ENCODE data around the gene ACAD9. TPM values are rescaled to one million over a fixed set of nuclear protein-coding genes. Genes with fewer than 3 reads are reported as not detected.

The ACAD9 gene
- total RNA-seq, 3 donors from 2014 or later, result 33.3 to 59.6 (median 43.9) TPM

GRCh38 chr3:128844502-128844901 is 34.9 kb upstream of the ACAD9 start:
- Histone ChIP-seq H3K27ac (no peak overlapping the region), H3K36me3 (no peaks in the 10 kb centered on the region), H3K4me3 (no peak overlapping the region), H3K27me3 (no peaks in the 10 kb centered on the region), H3K9me3 (no peaks in the 10 kb centered on the region), H3K4me1 (no peaks in the 10 kb centered on the region)
- intact Hi-C loops (cut with DNase I; ENCODE audit: low total_unique reads), result no loop called here
- TF ChIP-seq POLR2AphosphoS5 (IDR thresholded peaks at IDR 0.05) (no peak), POLR2A (IDR thresholded peaks at IDR 0.05) (no peak), CTCF (IDR thresholded peaks at IDR 0.05) (no peak)
- DNase-seq (ENCODE audit: low spot score in 2 of 2), result no peak

GRCh38 chr3:128845119-128845777 is 34.2 kb upstream of the ACAD9 start:
- TF ChIP-seq POLR2AphosphoS5 (IDR thresholded peaks at IDR 0.05), result no peak
- TF ChIP-seq POLR2A (IDR thresholded peaks at IDR 0.05), result no peak
- TF ChIP-seq CTCF (IDR thresholded peaks at IDR 0.05), result no peak
- intact Hi-C loops (cut with DNase I; ENCODE audit: low total_unique reads), result no loop called here
- no peak for DNase-seq (ENCODE audit: low spot score in 2 of 2)
- H3K36me3 ChIP-seq, result no peaks in the 10 kb centered on the region
- H3K4me3 ChIP-seq, result peak overlapping the region; percentile 41 to 67 (median 50)
- H3K4me1 ChIP-seq, result no peaks in the 10 kb centered on the region
- H3K9me3 ChIP-seq, result no peaks in the 10 kb centered on the region
- H3K27me3 ChIP-seq, result no peaks in the 10 kb centered on the region
- H3K27ac ChIP-seq, result peak overlapping the region; percentile 57 to 60

GRCh38 chr3:128845778-128846485 is 33.5 kb upstream of the ACAD9 start:
- intact Hi-C loops (cut with DNase I; ENCODE audit: low total_unique reads), result no loop called here
- Histone ChIP-seq H3K4me1 (no peaks in the 10 kb centered on the region), H3K27me3 (no peaks in the 10 kb centered on the region), H3K9me3 (no peaks in the 10 kb centered on the region), H3K4me3 (peak overlapping the region; percentile 41 to 67 (median 50)), H3K27ac (peak overlapping the region; percentile 57 to 60), H3K36me3 (no peaks in the 10 kb centered on the region)
- no peak for TF ChIP-seq POLR2AphosphoS5 (IDR thresholded peaks at IDR 0.05)
- TF ChIP-seq POLR2A (IDR thresholded peaks at IDR 0.05), result no peak
- TF ChIP-seq CTCF (IDR thresholded peaks at IDR 0.05), result peak; percentile 39 to 72 (median 59)
- peak; percentile 53 to 79 for DNase-seq (ENCODE audit: low spot score in 2 of 2)

GRCh38 chr3:128846486-128846891 is 32.9 kb upstream of the ACAD9 start:
- no peaks in the 10 kb centered on the region for H3K9me3 ChIP-seq
- H3K36me3 ChIP-seq, result no peaks in the 10 kb centered on the region
- H3K27me3 ChIP-seq, result no peaks in the 10 kb centered on the region
- no peak overlapping the region for H3K27ac ChIP-seq
- DNase-seq (ENCODE audit: low spot score in 2 of 2), result no peak
- intact Hi-C loops (cut with DNase I; ENCODE audit: low total_unique reads), result no loop called here
- no peaks in the 10 kb centered on the region for H3K4me1 ChIP-seq
- H3K4me3 ChIP-seq, result no peak overlapping the region
- no peak for TF ChIP-seq POLR2AphosphoS5 (IDR thresholded peaks at IDR 0.05)
- no peak for TF ChIP-seq POLR2A (IDR thresholded peaks at IDR 0.05)
- no peak for TF ChIP-seq CTCF (IDR thresholded peaks at IDR 0.05)

- no peaks in the 10 kb centered on the region for H3K27me3 ChIP-seq
- intact Hi-C loops (cut with DNase I; ENCODE audit: low total_unique reads), result no loop called here
- no peaks in the 10 kb centered on the region for H3K9me3 ChIP-seq
- no peaks in the 10 kb centered on the region for H3K4me1 ChIP-seq
- no peaks in the 10 kb centered on the region for H3K36me3 ChIP-seq
- no peak for TF ChIP-seq POLR2A (IDR thresholded peaks at IDR 0.05)
- no peak overlapping the region for H3K27ac ChIP-seq
- DNase-seq (ENCODE audit: low spot score in 2 of 2), result no peak
- H3K4me3 ChIP-seq, result no peak overlapping the region
Measured at GRCh38 chr3:128847666-128848370, 31.6 kb upstream of the ACAD9 start.
